GM18508 (cell line): ENCODE data around the gene CLEC4D.
"Not testable (repeated sequence)": the region's sequence is repeated elsewhere in the genome, so short reads cannot be mapped to it uniquely, and the experiment has no call there.

Experiments
- ATAC-seq: cut with Tn5 transposase; IDR thresholded peaks from one replicate; pipeline ENCODE4 v1.9.1; 2021; ENCODE audit warnings: moderate number of reproducible peaks; ENCODE audit not compliant: insufficient read depth, unreplicated experiment

The CLEC4D gene

DNA sequence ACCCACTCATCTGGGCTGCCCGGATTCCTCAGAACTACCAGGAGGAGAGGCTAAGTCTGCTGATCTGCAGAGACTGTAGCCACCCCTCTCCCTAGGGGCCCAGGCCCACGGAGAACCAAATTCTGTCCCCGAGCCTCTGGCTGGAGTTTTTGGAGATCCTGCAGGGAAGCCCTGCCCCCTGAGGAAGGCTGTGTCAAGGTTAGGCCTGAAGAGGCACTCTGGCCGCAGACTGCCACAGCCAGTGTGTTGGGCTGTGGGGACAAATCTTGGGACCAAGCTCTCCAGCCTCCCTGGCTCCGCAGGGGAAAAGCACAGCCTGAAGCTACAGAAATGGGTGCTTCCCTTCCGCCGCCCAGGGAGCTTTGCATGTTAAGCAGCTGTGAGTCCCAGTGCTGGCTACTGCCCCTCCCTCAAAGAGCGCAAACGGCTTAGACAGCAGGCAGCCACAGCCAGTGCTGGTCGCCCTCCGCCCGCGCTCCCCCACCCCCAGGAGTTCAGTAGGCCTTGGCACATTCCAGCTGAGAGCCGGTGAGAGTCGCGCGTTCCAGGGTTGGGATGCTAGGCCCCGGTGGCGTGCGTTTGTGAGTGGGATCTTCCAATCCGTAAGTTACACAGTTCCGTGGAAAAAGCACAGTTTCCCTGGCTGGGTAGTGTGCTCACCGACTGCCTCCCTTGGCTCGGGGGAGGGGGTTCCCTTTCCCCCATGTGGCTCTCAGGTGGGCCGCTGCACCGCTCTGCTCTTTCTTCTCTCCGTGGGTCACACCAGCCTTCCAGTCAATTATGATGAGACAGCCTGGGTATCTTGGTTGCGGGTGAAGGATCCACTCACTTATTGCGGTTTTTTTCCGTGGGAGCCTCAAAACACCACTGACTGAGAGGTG is 14.2 kb downstream of the CLEC4D start:
- ATAC-seq, result no peak

GRCh38 chr12:8532045-8532444 is 18.7 kb downstream of the CLEC4D start:
- no peak for ATAC-seq

GRCh38 chr12:8537820-8538219 is 24.5 kb downstream of the CLEC4D start:
- ATAC-seq, result not testable (repeated sequence)

DNA sequence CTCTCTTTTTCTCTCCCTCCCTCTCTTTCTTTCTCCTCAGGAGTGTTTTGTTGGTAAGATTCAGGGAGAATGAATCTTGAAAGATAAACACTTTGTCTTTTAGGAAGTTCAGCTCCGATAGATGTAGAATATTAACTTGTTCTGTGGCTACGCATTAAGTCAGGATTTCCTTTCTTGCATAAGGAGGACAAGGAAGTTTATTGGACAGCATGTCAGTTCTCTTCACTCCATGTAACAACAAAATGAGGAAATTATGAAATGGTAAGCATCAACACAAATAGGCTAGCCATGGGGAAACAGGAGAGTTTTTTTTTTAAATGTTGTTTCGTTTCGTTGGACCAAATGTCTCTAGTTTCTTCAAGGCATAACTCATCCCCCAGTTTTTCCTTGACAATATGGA is 27.5 kb downstream of the CLEC4D start, which contains the start of gene CLEC4E:
Gene CLEC4E (minus strand): TSS at position 75 of the 400 bp plus-strand sequence. CDS start 108 bp downstream, outside the sequence.
- not testable (repeated sequence) for ATAC-seq

- ATAC-seq, result no peak
Measured at GRCh38 chr12:8541562-8541961, 28.3 kb downstream of the CLEC4D start.

DNA sequence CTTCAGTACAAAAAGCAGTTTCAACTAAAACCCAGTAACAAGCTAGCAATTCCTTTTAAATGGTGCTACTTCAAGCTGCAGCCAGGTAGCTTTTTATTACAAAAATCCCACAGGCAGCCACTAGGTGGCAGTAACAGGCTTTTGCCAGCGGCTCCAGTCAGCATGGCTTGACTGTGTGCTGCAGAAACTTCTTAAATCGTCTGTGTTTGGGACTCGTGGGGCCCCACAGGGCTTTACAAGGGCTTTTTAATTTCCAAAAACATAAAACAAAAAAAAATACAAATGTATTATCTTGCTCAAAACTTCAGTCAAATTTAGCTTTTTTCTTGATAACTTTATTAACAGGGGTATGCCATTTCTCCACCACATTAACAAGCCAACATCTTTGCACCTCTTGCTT is 31.0 kb downstream of the CLEC4D start:
- ATAC-seq, result no peak

DNA sequence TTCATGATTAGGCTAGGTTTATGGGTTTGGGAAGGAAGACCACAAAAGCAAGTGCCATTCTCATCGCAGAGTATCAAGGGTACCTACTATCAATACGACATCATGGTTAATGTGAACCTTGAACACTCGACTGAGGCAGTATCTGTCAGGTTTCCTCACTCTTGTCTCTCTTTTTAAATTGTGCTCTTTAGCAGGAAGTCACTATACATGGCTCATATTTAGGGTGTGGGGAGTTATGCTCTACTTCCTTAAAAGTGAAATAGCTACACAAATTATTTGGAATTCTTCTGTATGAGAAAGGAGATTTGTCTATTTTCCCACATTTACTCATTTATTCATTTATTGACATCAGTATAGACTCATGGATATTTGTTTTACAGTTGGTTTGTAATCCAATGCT is 33.3 kb downstream of the CLEC4D start:
- ATAC-seq, result no peak

GRCh38 chr12:8547645-8548044 is 34.3 kb downstream of the CLEC4D start:
- no peak for ATAC-seq

- no peak for ATAC-seq
Measured at GRCh38 chr12:8548192-8548591, 34.9 kb downstream of the CLEC4D start.

GRCh38 chr12:8549381-8549780 is 36.1 kb downstream of the CLEC4D start:
- no peak for ATAC-seq

GRCh38 chr12:8553088-8553627 is 39.9 kb downstream of the CLEC4D start:
- no peak for ATAC-seq

DNA sequence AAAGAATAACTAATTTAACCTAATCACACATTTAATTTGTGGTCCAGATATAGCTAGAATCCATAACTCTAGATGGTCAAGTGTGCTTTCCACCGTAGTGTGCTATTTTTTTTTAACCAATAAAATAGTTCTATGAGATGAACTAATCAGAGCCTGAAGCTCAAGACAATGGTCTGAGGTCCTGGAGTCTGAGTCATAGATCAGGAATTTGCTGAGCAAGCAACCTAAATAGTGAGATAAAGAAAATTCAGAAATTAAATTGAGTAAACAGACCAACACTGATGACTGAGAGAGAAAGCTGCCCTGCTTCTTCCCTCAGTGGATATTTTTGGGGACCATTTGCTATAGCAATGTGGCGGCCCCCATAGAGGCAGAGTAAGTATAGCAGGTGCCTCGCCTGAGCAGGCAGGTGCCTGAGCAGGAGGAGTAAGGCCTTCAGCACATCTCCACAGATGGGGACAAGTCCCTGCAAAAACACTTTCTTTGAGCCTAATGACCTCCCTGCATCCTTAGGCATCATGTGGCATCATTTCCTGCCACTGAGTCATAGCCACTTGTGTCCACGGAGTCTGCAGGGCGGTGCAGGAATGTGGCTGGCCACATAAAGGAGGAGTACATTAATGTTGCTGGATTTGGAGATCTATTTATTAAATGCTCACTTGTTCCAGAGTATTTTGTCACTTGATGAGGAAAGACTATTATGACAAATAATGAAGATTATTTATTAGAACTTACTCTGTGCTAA is 41.3 kb downstream of the CLEC4D start:
- ATAC-seq, result no peak

DNA sequence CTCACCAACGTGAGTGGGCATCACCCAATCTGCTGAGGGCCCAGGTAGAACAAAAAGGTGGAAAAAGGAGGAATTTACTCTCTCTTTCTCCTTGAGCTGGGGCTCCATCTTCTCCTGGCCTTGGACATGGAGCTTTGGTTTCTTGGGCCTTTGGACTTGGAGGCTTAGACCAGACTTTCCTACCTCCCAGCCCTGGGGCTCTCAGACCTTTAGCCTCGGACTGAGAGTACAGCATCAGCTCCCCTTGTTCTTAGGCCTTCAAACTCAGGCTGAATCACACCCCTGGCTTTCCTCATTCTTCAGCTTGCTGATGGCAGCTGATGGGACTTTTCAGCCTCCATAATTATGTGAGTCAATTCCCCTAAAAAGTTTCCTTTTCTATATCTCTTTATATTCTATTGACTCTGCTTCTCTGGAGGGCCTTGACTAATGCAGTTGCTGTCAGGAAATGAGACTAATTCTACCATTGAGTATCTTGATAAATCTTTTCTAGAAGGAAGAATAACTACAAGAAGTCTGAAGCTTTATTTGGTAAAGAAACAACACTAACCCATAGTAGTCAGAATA is 43.3 kb downstream of the CLEC4D start:
- ATAC-seq, result no peak

GRCh38 chr12:8559676-8560075 is 46.4 kb downstream of the CLEC4D start:
- ATAC-seq, result no peak

DNA sequence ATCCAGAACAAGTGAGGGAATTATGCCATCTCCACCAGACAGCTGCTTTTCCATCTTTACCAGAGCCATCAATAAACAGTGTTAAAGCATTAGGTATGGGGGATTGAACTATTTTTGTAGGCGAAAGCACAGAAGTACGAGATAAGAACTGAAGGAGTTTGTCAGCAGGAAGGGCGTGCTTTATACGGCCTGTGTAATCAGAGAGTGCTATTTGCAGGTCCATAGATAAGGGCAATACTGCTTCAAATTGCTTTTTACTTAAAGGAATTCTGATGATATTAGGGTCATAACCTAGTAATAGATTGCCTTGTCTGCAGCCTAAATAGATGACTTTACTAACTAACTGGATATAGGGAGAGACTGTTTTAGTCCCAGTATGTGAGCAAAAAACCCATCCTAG is 47.7 kb downstream of the CLEC4D start:
- ATAC-seq, result no peak

GRCh38 chr12:8562310-8562709 is 49.0 kb downstream of the CLEC4D start:
- no peak for ATAC-seq

- no peak for ATAC-seq
Measured at GRCh38 chr12:8563356-8563755, 50.1 kb downstream of the CLEC4D start.

GRCh38 chr12:8564656-8565055 is 51.4 kb downstream of the CLEC4D start:
- ATAC-seq, result no peak

GRCh38 chr12:8566052-8566451 is 52.7 kb downstream of the CLEC4D start:
- ATAC-seq, result not testable (repeated sequence)

GRCh38 chr12:8566525-8566924 is 53.2 kb downstream of the CLEC4D start:
- no peak for ATAC-seq
